OCI-LY7 (cell line): ENCODE results near the gene RNF224.

Experiments used
- EZH2phosphoT487 ChIP-seq: fragments of 200-600 bp; sonication (generic); IDR thresholded peaks from 2 replicates; pipeline ENCODE4 v1.6.1; 2018; ENCODE audit warnings: low read depth, borderline replicate concordance, mild to moderate bottlenecking, mixed run types, antibody characterized with exemption, low read length, moderate library complexity, mixed read lengths
- TF ChIP-seq, protein P1 (sequence below): fragments of 200-600 bp; sonication (generic); conservative IDR thresholded peaks from 2 replicates; pipeline ENCODE4 v1.5.1; 2014; ENCODE audit warnings: mild to moderate bottlenecking, antibody characterized with exemption, low read length, moderate library complexity, mixed read lengths

DNA sequence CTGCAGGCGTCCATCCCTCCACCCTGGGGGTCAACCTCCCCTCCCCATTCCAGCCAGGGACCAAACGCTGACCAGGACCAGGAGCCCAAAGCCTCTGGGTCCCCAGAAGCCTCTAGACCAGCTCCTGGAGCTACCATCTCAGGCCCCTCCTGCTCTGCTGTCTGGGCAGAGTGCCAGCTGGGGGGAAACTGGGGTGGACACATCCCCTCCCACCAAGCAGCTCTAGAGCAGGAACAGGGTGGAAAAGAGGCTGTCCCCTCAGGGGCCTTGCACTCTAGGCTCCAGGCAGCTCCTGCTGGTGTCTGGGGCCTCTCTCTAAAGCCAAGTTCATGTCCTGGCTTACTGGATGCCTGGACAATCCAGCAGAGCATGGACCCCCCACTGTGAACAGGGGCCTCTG, 34.4 kb upstream of the RNF224 start:
- TF ChIP-seq, protein P1, sequence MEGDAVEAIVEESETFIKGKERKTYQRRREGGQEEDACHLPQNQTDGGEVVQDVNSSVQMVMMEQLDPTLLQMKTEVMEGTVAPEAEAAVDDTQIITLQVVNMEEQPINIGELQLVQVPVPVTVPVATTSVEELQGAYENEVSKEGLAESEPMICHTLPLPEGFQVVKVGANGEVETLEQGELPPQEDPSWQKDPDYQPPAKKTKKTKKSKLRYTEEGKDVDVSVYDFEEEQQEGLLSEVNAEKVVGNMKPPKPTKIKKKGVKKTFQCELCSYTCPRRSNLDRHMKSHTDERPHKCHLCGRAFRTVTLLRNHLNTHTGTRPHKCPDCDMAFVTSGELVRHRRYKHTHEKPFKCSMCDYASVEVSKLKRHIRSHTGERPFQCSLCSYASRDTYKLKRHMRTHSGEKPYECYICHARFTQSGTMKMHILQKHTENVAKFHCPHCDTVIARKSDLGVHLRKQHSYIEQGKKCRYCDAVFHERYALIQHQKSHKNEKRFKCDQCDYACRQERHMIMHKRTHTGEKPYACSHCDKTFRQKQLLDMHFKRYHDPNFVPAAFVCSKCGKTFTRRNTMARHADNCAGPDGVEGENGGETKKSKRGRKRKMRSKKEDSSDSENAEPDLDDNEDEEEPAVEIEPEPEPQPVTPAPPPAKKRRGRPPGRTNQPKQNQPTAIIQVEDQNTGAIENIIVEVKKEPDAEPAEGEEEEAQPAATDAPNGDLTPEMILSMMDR = no peak
- no peak for TF ChIP-seq EZH2phosphoT487
